MM.1S (cell line): ENCODE data around the gene LRRC8A.
"Not testable (repeated sequence)": the region's sequence is repeated elsewhere in the genome, so short reads cannot be mapped to it uniquely, and the experiment has no call there.

ENCODE experiments used
- DNase-seq: peaks from one replicate; pipeline ENCODE4 v3.0.0-alpha.2; 2015
- H2AFZ ChIP-seq: fragments of 300-600 bp; sonication (generic); 2 replicates; pipeline ENCODE4 v1.6.0; 2016; ENCODE audit warnings: antibody characterized with exemption, low read length
- H3F3A ChIP-seq: fragments of 300-600 bp; sonication (generic); 2 replicates; pipeline ENCODE4 v1.6.1; 2016; ENCODE audit warnings: mild to moderate bottlenecking, antibody characterized with exemption, low read length, moderate library complexity, mixed read lengths; ENCODE audit not compliant: insufficient read depth
- H3K27ac ChIP-seq: fragments of 300-600 bp; sonication (generic); 2 replicates; pipeline ENCODE4 v1.5.1; 2016; ENCODE audit warnings: mild to moderate bottlenecking, low read length
- H3K27me3 ChIP-seq: fragments of 300-600 bp; sonication (generic); replicated peaks from 2 replicates; pipeline ENCODE4 v1.6.0; 2016; ENCODE audit warnings: low read length; ENCODE audit not compliant: insufficient read depth
- H3K36me3 ChIP-seq: fragments of 300-600 bp; sonication (generic); replicated peaks from 2 replicates; pipeline ENCODE4 v1.6.1; 2016; ENCODE audit warnings: mild to moderate bottlenecking, low read length, mixed read lengths; ENCODE audit not compliant: insufficient read depth
- H3K4me1 ChIP-seq: fragments of 300-600 bp; sonication (generic); 2 replicates; pipeline ENCODE4 v1.6.1; 2016; ENCODE audit warnings: low read length, mixed read lengths
- H3K4me2 ChIP-seq: fragments of 300-600 bp; sonication (generic); 2 replicates; pipeline ENCODE4 v1.6.0; 2016; ENCODE audit warnings: low read depth, low read length
- H3K4me3 ChIP-seq: fragments of 300-600 bp; sonication (generic); 2 replicates; pipeline ENCODE4 v1.5.1; 2016; ENCODE audit warnings: low read length, mixed read lengths
- H3K79me2 ChIP-seq: fragments of 300-600 bp; sonication (generic); 2 replicates; pipeline ENCODE4 v1.6.1; 2016; ENCODE audit warnings: mixed run types, low read length, mixed read lengths
- H3K9ac ChIP-seq: fragments of 300-600 bp; sonication (generic); 2 replicates; pipeline ENCODE4 v1.6.1; 2016; ENCODE audit warnings: low read length, mixed read lengths
- H3K9me2 ChIP-seq: fragments of 300-600 bp; sonication (generic); replicated peaks from 2 replicates; pipeline ENCODE4 v1.6.1; 2016; ENCODE audit warnings: mild to moderate bottlenecking, low read length, mixed read lengths; ENCODE audit not compliant: insufficient read depth
- H3K9me3 ChIP-seq: fragments of 300-600 bp; sonication (generic); replicated peaks from 2 replicates; pipeline ENCODE4 v1.6.1; 2016; ENCODE audit warnings: mild to moderate bottlenecking, low read length, mixed read lengths; ENCODE audit not compliant: insufficient read depth
- H4K20me1 ChIP-seq: fragments of 300-600 bp; sonication (generic); 2 replicates; pipeline ENCODE4 v1.6.1; 2016; ENCODE audit warnings: mild to moderate bottlenecking, low read length, moderate library complexity, mixed read lengths; ENCODE audit not compliant: insufficient read depth
- CTCF ChIP-seq: fragments of 300-600 bp; sonication (generic); IDR thresholded peaks from 2 replicates; pipeline ENCODE4 v1.5.1; 2016; ENCODE audit warnings: antibody characterized with exemption, low read length, mixed read lengths
- EZH2 ChIP-seq: fragments of 300-600 bp; sonication (generic); optimal IDR thresholded peaks from 2 replicates; pipeline ENCODE3; 2017; ENCODE audit warnings: low read depth, mild to moderate bottlenecking, antibody characterized with exemption, low read length, mixed read lengths
- EZH2phosphoT487 ChIP-seq: fragments of 300-600 bp; sonication (generic); IDR thresholded peaks from 2 replicates; pipeline ENCODE4 v1.6.1; 2018; ENCODE audit warnings: antibody characterized with exemption, low read length

The LRRC8A gene

GRCh38 chr9:128940271-128940921, 58.5 kb downstream of the LRRC8A start:
- Histone ChIP-seq H3K9me2 (no peaks in the 10 kb centered on the region), H2AFZ (no peak overlapping the region), H3K27ac (no peak overlapping the region), H3K9me3 (no peaks in the 10 kb centered on the region), H3K4me1 (no peaks in the 10 kb centered on the region), H3K36me3 (no peaks in the 10 kb centered on the region), H3K9ac (no peak overlapping the region), H3K79me2 (no peaks in the 10 kb centered on the region), H3K4me2 (no peak overlapping the region), H3K4me3 (no peak overlapping the region), H3K27me3 (no peaks in the 10 kb centered on the region), H4K20me1 (no peaks in the 10 kb centered on the region), H3F3A (no peaks in the 10 kb centered on the region)
- no peak for DNase-seq
- no peak for TF ChIP-seq EZH2phosphoT487
- TF ChIP-seq EZH2 = no peak
- no peak for TF ChIP-seq CTCF

- Histone ChIP-seq H3K27ac (no peak overlapping the region), H3K4me3 (no peak overlapping the region), H3K36me3 (no peaks in the 10 kb centered on the region), H3K27me3 (no peaks in the 10 kb centered on the region), H3K9me3 (no peaks in the 10 kb centered on the region), H3K4me2 (no peak overlapping the region), H2AFZ (no peak overlapping the region), H3F3A (no peaks in the 10 kb centered on the region), H3K9me2 (no peaks in the 10 kb centered on the region), H3K79me2 (peaks cover 6% of the 10 kb centered on the region), H4K20me1 (no peaks in the 10 kb centered on the region), H3K4me1 (peaks cover under 1% of the 10 kb centered on the region; the same call in 1 of the 2 replicates), H3K9ac (no peak overlapping the region)
- no peak for DNase-seq
- TF ChIP-seq CTCF (no peak), EZH2phosphoT487 (no peak), EZH2 (no peak)
Measured at GRCh38 chr9:128940946-128941755, 59.2 kb downstream of the LRRC8A start.

- Histone ChIP-seq H2AFZ (no peak overlapping the region), H3F3A (no peaks in the 10 kb centered on the region), H3K4me3 (no peak overlapping the region), H4K20me1 (no peaks in the 10 kb centered on the region), H3K27me3 (no peaks in the 10 kb centered on the region), H3K9me2 (no peaks in the 10 kb centered on the region), H3K4me2 (no peak overlapping the region), H3K9me3 (no peaks in the 10 kb centered on the region), H3K36me3 (no peaks in the 10 kb centered on the region), H3K4me1 (peaks cover 10% of the 10 kb centered on the region), H3K27ac (no peak overlapping the region), H3K9ac (no peak overlapping the region), H3K79me2 (peaks cover 30% of the 10 kb centered on the region)
- no peak for DNase-seq
- TF ChIP-seq EZH2 = no peak
- no peak for TF ChIP-seq CTCF
- TF ChIP-seq EZH2phosphoT487 = no peak
Measured at GRCh38 chr9:128943832-128944620, 62.1 kb downstream of the LRRC8A start.

GRCh38 chr9:128944966-128945365, 63.0 kb downstream of the LRRC8A start:
- peaks cover 40% of the 10 kb centered on the region for H3K79me2 ChIP-seq
- H3K4me3 ChIP-seq, H3K27me3 ChIP-seq, H3K9me2 ChIP-seq, H2AFZ ChIP-seq, H3F3A ChIP-seq, H3K27ac ChIP-seq, H3K9me3 ChIP-seq, H4K20me1 ChIP-seq, H3K36me3 ChIP-seq, DNase-seq, H3K4me2 ChIP-seq, H3K9ac ChIP-seq: not testable (repeated sequence)
- H3K4me1 ChIP-seq = peaks cover 10% of the 10 kb centered on the region
